Jurkat, Clone E6-1 (cell line): ENCODE data around the gene C15orf39.

Experiments used
- DNase-seq: peaks from one replicate; pipeline ENCODE4 v3.0.0-alpha.2; 2011; ENCODE audit warnings: low read depth, low spot score
- H3K4me3 ChIP-seq: 2 replicates; pipeline ENCODE4 v1.5.1; 2011; ENCODE audit warnings: mild to moderate bottlenecking, low read length, control low read depth, moderate library complexity

Gene C15orf39

DNA sequence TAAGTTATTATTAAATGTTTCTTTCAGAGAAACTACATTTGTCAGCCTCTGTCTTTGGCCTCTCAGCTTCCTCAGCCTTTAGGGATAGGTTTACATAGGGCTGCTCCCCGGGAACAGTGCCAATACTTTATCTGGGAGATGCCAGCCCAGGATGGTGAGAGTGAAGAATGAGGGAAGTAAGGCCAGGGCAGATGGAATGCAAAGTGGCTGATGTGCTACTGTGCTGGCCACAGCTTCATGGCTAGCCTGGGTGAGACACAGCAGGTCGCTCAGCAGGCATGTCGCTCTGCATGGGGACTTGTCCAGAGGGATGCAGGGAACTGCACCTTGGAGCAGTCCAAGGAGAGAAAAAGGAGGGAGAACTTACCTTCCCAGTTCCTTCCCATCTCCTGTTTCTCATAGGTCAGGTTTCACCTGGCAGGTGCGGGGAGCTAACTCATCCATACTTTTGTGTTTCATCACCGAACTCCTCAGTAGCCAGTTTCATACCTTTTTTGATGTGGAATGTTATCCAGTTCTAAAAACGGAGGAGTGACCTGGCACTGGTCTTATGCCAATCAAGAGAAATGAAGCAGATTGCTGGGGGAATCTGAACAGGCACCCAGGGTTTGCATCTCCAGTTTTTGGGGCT, 30.9 kb upstream of the C15orf39 start:
- DNase-seq: no peak
- H3K4me3 ChIP-seq: no peak overlapping the region

DNA sequence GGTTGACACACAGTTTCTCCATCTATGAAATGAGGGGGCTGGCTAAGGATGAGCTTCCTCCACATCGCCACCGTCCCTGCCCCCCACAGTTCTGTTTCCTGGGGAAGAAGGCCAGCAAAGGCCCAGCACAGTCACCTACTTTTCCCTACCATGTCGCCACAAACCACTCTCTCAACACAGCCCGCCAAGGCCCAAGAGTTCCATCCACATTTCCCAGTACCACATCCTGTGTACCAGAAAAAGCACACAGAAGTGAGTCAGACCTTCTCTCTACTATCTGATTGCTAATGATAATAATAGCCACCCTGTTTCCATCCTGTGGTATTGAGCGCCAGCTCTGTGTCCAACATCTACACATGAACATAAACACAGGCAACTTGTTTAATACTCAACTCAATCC, 30.3 kb upstream of the C15orf39 start:
- DNase-seq: no peak
- no peak overlapping the region for H3K4me3 ChIP-seq

DNA sequence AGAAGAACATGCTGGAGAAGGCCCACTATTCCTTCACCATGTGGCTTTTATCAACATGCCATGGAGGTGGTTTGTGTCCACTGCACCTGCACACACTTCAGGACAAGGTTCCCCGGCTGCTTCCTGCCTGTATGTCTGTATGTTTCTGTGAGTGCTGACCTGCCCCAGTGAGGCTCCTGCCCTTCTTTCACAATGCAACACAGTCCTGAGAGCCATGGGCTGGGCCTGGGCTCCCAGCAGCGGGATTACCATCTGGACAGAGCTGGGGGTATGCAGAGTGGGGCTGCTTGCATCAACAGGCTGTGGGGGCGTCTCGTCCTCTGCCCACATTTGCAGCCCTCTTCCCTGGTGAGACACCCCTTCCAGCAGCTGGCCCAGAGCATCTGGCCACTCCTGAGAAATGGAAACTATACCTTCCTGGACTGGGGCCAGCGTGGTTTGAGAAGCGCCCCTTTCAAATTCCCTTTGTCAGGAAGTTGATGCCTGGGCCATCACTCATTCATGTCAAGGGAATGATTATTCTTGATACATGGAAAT, 29.3 kb upstream of the C15orf39 start:
- DNase-seq: no peak

DNA sequence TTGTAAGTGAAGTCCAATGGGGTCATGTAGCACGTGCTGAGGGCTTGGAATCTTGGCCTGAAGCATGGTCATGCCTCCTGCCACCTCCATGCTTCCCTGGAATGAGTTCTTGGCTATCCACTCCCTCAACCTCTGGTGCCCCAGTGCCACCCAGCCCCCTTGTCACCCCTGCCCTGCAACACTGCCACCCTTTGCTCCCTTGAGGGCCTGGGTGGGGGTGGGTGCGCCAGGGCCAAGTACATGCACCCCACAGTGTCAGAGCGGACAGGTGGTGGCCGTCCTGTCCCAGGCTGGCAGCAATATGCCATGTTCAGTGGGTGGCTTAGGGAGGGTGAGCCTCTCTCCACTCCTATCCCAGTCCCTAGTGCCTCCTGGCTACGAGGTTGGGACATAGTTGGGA, 27.6 kb upstream of the C15orf39 start:
- no peak overlapping the region for H3K4me3 ChIP-seq
- DNase-seq: no peak

More for the DNA sequence above, 29.3 kb upstream of the C15orf39 start:
- H3K4me3 ChIP-seq: no peak overlapping the region

DNA sequence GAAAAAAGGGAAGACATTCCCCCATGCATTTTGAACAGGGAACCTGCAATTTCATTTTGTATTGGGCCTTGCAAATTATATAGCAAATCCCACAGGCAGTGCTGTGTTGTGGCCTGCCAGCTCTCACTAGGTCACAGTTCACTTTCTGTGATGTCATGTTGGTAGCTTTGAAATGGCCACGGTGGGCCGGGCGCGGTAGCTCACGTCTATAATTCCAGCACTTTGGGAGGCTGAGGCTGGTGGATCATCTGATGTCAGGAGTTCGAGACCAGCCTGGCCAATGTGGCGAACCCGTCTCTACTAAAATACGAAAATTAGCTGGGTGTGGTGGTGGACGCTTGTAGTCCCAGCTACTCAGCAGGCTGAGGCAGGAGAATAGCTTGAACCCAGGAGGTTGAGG, 27.0 kb upstream of the C15orf39 start:
- DNase-seq: no peak
- H3K4me3 ChIP-seq: no peak overlapping the region

DNA sequence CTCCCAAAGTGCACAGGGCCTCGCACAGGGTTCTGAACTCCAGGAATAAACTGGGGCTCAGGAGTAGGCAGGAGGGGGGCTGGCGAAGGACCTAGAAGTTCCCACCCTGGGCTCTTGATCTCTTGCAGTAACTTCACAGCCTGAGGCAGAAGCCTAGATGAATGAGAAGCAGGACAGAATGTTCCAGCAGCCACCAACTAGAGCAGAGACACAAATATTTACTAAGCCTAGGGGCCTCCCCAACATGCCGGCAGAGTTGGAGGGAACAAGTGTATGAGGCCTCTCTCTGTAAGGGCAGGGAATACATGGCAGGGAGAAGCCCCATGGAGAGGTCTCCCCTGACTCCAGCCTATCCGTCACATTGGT, 25.3 kb upstream of the C15orf39 start:
- H3K4me3 ChIP-seq: no peak overlapping the region
- DNase-seq: no peak

DNA sequence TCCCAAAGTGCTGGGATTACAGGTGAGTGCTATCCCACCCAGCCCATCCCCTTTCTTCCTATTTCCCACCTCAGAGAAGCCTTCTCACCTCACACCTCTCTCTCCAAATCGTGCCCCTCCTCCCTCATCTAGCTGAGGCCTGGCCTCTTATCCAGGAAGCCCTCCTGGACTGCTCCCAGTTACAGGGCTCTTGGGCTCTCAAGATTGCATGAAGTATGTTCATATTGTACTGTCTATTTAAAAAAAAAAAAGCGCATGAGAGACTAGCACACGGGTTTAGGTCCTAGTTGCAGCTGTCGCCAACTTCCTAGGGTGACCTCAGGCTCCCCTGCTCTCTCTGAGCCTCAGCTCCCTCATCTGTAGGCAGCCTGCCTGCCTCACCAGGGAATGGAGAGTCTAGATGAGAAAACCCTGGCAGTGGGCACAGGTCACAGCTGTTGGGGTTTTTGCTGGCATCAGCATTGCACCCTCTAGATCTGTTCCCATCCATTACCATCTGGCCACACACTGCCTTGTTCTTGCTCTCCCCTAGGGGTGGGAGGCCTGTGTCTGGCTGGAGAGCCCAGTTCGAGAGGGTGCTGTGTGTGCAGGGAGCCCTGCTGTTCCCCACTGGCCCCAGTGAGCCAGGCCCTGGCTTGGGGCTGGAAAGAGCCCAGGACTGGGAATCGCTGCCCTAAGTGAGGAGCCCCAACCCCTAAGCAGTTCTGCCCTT, 24.2 kb upstream of the C15orf39 start:
- DNase-seq: no peak
- H3K4me3 ChIP-seq: no peak overlapping the region

DNA sequence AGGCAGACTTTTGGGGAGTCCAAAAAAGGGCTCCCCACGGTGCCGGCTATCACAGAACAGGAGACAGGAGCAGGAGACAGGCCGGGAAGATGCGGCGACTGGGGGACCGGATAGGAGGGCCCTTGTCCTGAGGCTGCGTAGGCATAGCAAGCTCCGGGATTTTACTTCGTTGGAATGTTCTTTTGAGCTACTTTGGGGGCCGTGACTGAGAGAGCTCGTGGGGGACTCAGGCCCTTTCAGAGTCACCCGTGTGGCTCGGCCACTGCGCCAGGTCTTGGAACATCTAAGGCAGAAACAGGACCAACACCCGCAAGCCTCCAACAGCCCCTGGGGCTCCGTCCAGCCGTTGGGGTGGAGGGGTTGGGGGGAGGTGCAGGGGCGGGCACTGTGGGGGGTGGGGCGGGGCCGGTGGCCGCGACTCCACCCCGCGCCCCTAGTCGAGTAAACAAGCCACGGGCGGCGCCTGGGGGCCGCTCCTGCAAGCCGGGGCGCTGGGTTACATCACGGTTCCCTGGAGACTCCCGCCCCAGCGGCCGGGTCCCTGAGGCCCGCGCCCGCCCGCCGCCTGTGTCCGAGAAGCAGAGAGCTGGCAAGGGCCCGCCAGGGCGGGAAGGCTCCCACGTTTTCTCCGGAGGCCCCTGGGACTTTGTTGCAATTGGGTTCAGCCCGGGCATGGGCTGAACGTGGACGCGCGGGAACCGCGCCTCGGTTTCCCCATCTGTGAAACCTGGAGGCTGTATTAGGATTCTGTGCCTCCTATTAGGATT, 23.3 kb upstream of the C15orf39 start:
- no peak for DNase-seq
- H3K4me3 ChIP-seq: no peak overlapping the region

DNA sequence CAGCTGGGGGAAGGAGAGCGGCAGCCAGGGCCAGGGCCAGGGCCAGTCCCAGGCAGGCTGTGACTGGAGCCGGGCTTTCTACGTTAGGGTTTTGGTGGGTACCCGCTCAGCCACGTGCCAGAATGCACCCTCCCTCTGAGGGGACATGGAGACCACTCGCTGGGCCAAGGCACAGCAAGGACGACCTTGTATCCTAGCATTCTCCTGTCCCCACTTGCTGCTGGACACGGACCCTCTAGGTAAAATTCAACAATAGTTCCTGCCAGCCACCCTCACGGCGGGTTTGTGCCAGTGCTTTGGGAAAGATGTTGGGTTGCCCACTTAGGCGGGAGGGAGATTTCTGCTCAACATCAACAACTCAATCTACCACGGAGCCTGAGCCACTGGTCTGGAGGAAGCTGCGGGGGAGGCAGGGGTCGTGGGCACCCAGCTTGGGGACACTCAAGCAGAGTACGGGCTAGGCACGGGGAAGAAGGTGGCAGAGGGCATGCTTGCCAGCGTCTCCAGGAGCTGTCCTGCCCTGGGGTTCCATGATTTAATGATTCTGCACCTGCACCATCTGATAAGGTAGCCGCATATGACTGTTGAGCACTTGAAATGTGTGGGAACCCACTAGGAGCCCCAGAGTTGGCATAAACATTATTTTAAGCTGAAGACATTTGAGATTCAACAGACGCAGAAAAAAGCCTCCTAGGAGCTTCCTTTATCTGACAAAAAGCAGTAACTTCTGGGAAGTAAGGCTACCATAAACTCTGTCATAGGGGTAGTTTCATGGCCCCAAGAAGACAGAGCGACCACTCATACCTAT, 22.5 kb upstream of the C15orf39 start:
- DNase-seq: no peak
- no peak overlapping the region for H3K4me3 ChIP-seq

DNA sequence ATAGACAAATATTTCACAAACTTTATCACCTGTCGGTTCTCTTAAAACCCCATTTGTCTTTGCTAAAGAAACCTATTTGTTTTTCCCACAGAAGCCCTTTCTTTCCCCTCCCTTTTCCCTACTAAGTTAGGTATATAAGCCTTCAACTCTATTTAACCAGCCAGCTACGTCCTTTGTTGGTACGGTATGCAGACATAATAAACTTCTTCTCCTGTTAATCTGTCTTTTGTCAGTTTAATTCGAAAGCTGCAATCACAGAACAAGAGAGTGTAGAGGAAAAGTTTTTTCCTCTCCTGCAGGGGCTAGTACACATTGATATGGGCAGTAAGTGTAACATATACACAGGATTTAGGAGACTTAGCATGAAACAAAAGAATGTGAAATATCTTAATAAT, 21.9 kb upstream of the C15orf39 start:
- H3K4me3 ChIP-seq: no peak overlapping the region
- DNase-seq: no peak

DNA sequence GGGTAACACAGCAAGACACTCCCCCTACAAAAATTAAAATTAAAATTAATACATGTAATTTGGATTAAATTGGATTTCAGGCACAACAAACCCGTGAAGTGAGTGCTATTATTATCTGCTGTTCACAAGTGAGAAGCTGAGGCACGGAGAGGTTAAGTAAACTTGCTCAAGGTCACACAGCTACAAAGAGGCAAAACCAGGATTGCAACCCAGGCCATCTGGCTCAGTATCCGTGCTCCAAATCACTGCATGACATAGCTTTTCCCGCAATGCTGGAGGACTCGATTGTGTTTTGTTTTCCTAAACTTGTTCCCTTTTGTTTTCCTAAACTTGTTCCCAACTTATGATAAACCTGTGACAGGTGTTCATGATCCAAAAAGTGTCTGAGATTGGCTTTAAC, 19.9 kb upstream of the C15orf39 start:
- no peak for DNase-seq
- no peak overlapping the region for H3K4me3 ChIP-seq

DNA sequence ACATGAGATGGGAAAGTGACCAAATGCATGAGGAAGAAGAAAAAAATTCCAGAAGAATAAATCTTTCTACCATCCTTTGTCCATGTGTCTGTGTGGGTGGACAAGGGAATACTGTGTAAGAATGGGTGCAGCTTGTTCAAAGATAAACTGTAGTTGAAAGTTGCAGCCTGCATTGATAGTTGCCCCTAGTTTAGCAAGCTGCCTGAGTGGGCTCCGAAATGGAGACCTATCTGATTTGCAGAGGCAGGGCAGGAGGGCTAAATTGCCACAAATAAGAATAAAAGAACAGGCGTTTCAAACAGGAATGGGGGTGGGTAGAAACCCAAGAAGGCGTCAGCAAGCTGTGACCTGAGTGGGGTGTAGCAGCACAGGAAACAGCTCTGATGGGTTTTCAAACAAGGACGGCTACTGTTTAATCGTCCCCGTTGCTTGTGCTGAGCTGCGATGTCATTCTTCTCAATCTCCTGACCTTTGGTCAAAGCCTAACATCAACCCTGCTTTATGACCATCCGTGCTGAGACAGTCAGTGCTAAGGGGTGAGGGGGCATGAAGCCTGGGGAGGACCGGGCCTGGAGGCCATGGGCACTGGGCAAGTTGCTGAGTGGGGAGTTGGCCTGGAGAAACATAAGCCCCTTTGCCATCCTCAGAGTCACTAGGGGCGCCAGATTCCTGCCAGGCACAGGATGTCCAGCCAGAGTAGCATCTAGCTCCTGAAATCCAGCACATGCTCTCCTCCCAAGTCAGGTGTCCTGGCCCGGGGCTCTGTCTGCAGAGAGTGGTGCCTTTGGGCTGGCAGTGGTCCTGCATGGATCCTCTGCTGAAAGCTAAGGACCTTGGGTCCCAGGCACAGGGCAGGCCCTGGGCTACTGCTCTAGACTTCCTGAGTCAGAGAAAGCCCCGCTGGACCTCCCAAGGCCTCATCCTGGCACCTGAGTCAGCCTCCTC, 19.2 kb upstream of the C15orf39 start:
- no peak overlapping the region for H3K4me3 ChIP-seq
- DNase-seq: no peak

DNA sequence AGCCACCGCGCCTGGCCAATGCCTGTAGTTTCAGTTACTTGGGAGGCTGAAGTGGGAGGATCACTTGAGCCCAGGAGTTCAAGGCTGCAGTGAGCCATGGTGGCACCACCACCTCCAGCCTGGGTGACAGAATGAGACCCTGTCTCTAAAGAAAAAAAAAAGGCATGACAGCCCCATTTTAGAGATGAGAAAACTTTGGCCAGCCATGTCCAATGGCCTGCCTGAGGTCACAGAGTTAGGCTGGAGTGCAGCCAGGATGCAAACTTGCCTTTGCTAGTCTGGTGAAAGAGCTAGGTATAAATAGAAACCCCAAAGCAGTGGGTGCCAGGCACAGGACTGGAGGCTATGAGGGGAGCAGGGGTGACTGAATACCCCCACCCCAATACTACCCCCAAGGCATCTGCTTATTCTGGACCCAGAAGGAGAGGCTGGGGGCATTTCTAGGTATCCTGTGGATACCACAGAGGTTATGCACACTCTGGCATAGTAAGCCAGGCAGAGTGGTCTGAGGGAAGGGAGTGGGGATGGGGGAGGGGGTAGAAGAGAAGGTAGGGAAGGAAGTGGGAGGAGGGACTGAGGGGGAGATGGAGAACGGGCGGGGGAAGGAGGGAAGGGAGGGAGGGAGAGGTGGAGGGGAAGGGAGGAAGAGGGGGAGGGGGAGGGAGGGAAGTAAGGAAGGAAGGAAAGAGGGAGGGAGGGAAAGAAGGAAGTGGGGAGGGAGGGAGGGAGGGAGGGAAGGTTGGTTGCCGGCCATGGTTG, 16.2 kb upstream of the C15orf39 start:
- H3K4me3 ChIP-seq: no peak overlapping the region

DNA sequence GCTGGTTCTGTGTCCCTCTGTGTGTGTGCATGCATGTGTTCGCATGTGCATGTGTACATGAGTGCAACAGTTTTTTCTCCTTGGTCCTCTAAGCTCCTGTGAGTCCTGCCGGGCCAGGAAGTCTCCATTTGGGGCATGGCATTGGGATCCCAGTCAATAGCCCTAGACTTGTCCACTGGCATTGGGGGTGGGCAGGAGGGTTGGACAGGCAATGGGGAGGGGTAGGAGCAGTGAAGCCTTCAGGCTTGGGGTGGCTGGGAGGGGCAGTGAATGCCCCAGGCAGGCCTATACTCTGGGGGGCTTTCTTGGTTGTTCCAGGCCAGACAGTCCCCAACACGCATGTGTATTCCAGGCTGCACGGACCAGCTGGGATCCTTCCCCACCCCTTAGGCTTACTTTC, 15.6 kb upstream of the C15orf39 start:
- no peak overlapping the region for H3K4me3 ChIP-seq
- no peak for DNase-seq

More for the DNA sequence above, 16.2 kb upstream of the C15orf39 start:
- DNase-seq: no peak

DNA sequence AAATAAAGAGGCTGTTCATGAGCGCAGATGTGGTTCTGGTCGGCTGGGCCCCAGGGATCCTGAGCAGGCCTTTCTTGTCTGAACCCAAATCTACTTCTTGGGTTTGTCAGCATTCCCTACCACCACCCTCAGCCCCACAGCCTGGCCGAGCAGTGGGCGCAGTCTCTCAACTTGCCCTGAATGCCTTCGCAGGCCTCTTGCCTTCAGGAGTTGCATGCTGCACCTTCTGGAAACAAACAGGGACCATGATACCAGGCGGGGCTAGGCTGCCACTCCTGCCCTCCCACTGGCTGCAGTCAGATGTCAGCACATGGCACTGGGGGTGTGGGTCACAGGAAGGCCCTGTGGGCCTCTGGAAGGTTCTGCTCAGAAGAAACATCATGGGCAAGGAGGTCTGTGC, 13.2 kb upstream of the C15orf39 start:
- no peak overlapping the region for H3K4me3 ChIP-seq
- no peak for DNase-seq

DNA sequence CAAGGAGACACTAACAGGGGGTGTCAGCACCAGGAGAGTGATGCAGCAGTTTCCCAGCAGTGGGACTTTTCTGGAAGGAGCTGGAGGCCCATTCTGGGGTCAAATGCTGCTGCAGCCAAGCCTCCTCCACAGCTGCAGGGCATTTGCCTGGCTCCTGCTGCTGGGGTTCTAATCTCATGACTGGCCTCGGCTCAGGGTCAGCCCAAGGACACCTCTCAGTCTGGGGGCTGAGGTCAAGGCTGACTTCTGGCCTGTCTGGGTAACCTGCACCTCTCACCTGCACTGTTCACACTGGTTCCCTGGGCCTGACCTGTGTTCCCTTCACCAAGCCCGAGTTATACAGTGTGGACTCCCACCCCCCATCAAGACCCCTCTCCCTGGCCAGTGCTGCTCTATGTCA, 10.4 kb upstream of the C15orf39 start:
- DNase-seq: no peak
- H3K4me3 ChIP-seq: no peak overlapping the region

DNA sequence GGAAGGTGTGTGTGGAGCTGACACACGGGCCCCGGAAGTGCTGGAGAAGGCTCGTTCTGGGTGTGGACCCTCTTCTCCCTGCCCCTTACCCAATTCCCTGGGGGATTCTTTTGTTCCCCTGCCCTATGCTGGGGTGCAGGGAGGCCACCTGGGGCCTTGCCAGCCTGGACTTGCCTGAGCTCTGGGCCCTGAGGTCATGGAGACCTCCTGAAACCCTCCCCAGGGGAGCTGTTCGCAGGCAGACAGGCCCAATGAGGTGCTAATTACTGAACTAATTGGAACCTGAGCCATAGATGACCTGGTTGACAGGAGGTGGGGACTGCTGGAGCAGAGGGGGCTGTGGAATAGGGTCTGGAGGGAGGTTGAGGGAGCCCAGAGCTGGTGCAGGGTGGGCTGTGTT, 9.4 kb upstream of the C15orf39 start:
- no peak overlapping the region for H3K4me3 ChIP-seq

DNA sequence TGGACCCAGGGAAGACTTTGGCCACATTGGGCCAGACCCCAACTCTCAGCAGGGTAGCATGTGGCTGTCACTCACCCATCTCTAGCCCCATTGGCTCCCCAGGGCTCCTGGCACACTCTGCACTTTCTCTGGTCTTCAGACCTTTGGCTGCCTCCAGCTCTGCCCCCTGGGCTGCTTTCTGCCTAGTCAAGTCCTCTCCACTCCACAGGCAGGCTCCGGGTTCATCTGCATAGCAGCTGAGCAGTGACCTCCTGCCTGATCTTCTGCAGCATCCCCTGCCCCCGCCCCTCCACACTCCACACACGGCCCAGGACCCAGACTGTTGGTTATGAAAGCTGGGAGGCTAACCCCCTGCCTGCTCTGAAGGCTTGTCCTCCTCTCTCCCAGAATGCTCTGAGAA, 8.4 kb upstream of the C15orf39 start:
- DNase-seq: no peak
- H3K4me3 ChIP-seq: no peak overlapping the region

More for the DNA sequence above, 9.4 kb upstream of the C15orf39 start:
- no peak for DNase-seq
